T-helper 2 cell treated with Interferon-gamma antibody and Interleukin-4, amounts not matched to agents 5 μg/mL and 100 μg/mL, for 36 hours (primary cell): ENCODE data around the gene PATL2.
"Not testable (repeated sequence)": the region's sequence is repeated elsewhere in the genome, so short reads cannot be mapped to it uniquely, and the experiment has no call there.

ENCODE experiments used
- DNase-seq: peaks from one replicate; pipeline ENCODE4 v3.0.0; 2021; ENCODE audit warnings: low spot score
- H3K27ac Mint-ChIP-seq: one replicate; pipeline ENCODE4 v1.8.0; 2021; ENCODE audit warnings: mild to moderate bottlenecking, mixed read lengths
- H3K27me3 Mint-ChIP-seq: one replicate; pipeline ENCODE4 v1.8.0; 2021; ENCODE audit warnings: low read depth, mixed read lengths
- H3K36me3 Mint-ChIP-seq: one replicate; pipeline ENCODE4 v1.8.0; 2021; ENCODE audit warnings: low read depth, mixed read lengths
- H3K4me1 Mint-ChIP-seq: one replicate; pipeline ENCODE4 v1.8.0; 2021; ENCODE audit warnings: low read depth, mixed read lengths
- H3K4me3 Mint-ChIP-seq: one replicate; pipeline ENCODE4 v1.8.0; 2022; ENCODE audit warnings: mild to moderate bottlenecking, moderate library complexity, mixed read lengths
- H3K9me3 Mint-ChIP-seq: one replicate; pipeline ENCODE4 v1.8.0; 2021; ENCODE audit warnings: mixed read lengths

The PATL2 gene

GRCh38 chr15:44711096-44711742 is at the start of gene PATL2, which contains the start of gene B2M:
PATL2 (minus strand) TSS chr15:44711323; CDS start chr15:44676490, 34,833 bp downstream.
B2M (plus strand) TSS chr15:44711517; CDS start chr15:44711547, 30 bp downstream.
- Mint-ChIP-seq H3K36me3 (peaks cover 70% of the 10 kb centered on the region), H3K4me1 (peaks cover 45% of the 10 kb centered on the region), H3K27me3 (peaks cover 7% of the 10 kb centered on the region), H3K4me3 (peak within 1 kb of the TSS; percentile 93), H3K27ac (peak within 1 kb of the TSS; percentile 98), H3K9me3 (no peaks in the 10 kb centered on the region)
- peak; percentile 93 for DNase-seq

- H3K27me3 Mint-ChIP-seq = no peaks in the 10 kb centered on the region
- peaks cover 31% of the 10 kb centered on the region for H3K36me3 Mint-ChIP-seq
- no peak for DNase-seq
Observed at GRCh38 chr15:44753345-44753744, 42.2 kb upstream of the PATL2 start.

GRCh38 chr15:44743454-44743853 is 32.3 kb upstream of the PATL2 start:
- H3K36me3 Mint-ChIP-seq, H3K27ac Mint-ChIP-seq, H3K4me3 Mint-ChIP-seq, DNase-seq, H3K27me3 Mint-ChIP-seq, H3K4me1 Mint-ChIP-seq, H3K9me3 Mint-ChIP-seq: not testable (repeated sequence)

More at GRCh38 chr15:44753345-44753744, 42.2 kb upstream of the PATL2 start:
- Mint-ChIP-seq H3K9me3 (peaks cover 35% of the 10 kb centered on the region), H3K27ac (no peak overlapping the region), H3K4me3 (no peak overlapping the region), H3K4me1 (peaks cover 4% of the 10 kb centered on the region)

GRCh38 chr15:44739222-44739847 is 28.2 kb upstream of the PATL2 start:
- Mint-ChIP-seq H3K4me1 (peaks cover 39% of the 10 kb centered on the region), H3K4me3 (peak overlapping the region; percentile 9)
- not testable (repeated sequence) for DNase-seq, H3K9me3 Mint-ChIP-seq, H3K27me3 Mint-ChIP-seq, H3K27ac Mint-ChIP-seq, H3K36me3 Mint-ChIP-seq

GRCh38 chr15:44738340-44738984 is 27.3 kb upstream of the PATL2 start:
- peak overlapping the region; percentile 46 for H3K4me3 Mint-ChIP-seq
- peak overlapping the region; percentile 55 for H3K27ac Mint-ChIP-seq
- DNase-seq = no peak
- H3K27me3 Mint-ChIP-seq = no peaks in the 10 kb centered on the region
- peaks cover 11% of the 10 kb centered on the region for H3K36me3 Mint-ChIP-seq
- H3K9me3 Mint-ChIP-seq = peaks cover 3% of the 10 kb centered on the region
- peaks cover 44% of the 10 kb centered on the region for H3K4me1 Mint-ChIP-seq

GRCh38 chr15:44736181-44736765 is 25.1 kb upstream of the PATL2 start, which contains the start of gene TRIM69:
TRIM69 (plus strand) TSS chr15:44736528; CDS start chr15:44736705, 177 bp downstream.
- Mint-ChIP-seq H3K27ac (peak within 1 kb of the TSS; percentile 94), H3K36me3 (peaks cover 24% of the 10 kb centered on the region), H3K4me3 (peak within 1 kb of the TSS; percentile 86), H3K4me1 (peaks cover 57% of the 10 kb centered on the region), H3K9me3 (no peaks in the 10 kb centered on the region), H3K27me3 (no peaks in the 10 kb centered on the region)
- no peak for DNase-seq

- peak overlapping the region; percentile 94 for H3K27ac Mint-ChIP-seq
- H3K9me3 Mint-ChIP-seq = no peaks in the 10 kb centered on the region
- no peaks in the 10 kb centered on the region for H3K27me3 Mint-ChIP-seq
- peaks cover 59% of the 10 kb centered on the region for H3K4me1 Mint-ChIP-seq
- H3K36me3 Mint-ChIP-seq = peaks cover 25% of the 10 kb centered on the region
- peak overlapping the region; percentile 86 for H3K4me3 Mint-ChIP-seq
- peak; percentile 67 for DNase-seq
Observed at GRCh38 chr15:44735482-44736180, 24.5 kb upstream of the PATL2 start.

- peak overlapping the region; percentile 94 for H3K27ac Mint-ChIP-seq
- H3K27me3 Mint-ChIP-seq = no peaks in the 10 kb centered on the region
- H3K4me3 Mint-ChIP-seq = peak overlapping the region; percentile 86
- H3K36me3 Mint-ChIP-seq = peaks cover 26% of the 10 kb centered on the region
- no peaks in the 10 kb centered on the region for H3K9me3 Mint-ChIP-seq
- DNase-seq = no peak
- H3K4me1 Mint-ChIP-seq = peaks cover 60% of the 10 kb centered on the region
Observed at GRCh38 chr15:44734839-44735481, 23.8 kb upstream of the PATL2 start.

- DNase-seq = no peak
- Mint-ChIP-seq H3K27ac (peak overlapping the region; percentile 100), H3K36me3 (peaks cover 29% of the 10 kb centered on the region)
Observed at GRCh38 chr15:44729408-44730127, 18.4 kb upstream of the PATL2 start.

GRCh38 chr15:44728576-44729407 is 17.7 kb upstream of the PATL2 start:
- no peaks in the 10 kb centered on the region for H3K9me3 Mint-ChIP-seq
- H3K27me3 Mint-ChIP-seq = no peaks in the 10 kb centered on the region

More at GRCh38 chr15:44729408-44730127, 18.4 kb upstream of the PATL2 start:
- Mint-ChIP-seq H3K9me3 (no peaks in the 10 kb centered on the region), H3K27me3 (no peaks in the 10 kb centered on the region), H3K4me3 (peak overlapping the region; percentile 98), H3K4me1 (peaks cover 58% of the 10 kb centered on the region)

GRCh38 chr15:44728232-44728575 is 17.1 kb upstream of the PATL2 start:
- H3K9me3 Mint-ChIP-seq, H3K27me3 Mint-ChIP-seq, DNase-seq: not testable (repeated sequence)
- H3K4me3 Mint-ChIP-seq = peak overlapping the region; percentile 98
- H3K4me1 Mint-ChIP-seq = peaks cover 56% of the 10 kb centered on the region
- peak overlapping the region; percentile 100 for H3K27ac Mint-ChIP-seq
- H3K36me3 Mint-ChIP-seq = peaks cover 26% of the 10 kb centered on the region

More at GRCh38 chr15:44728576-44729407, 17.7 kb upstream of the PATL2 start:
- Mint-ChIP-seq H3K36me3 (peaks cover 29% of the 10 kb centered on the region), H3K27ac (peak overlapping the region; percentile 100), H3K4me3 (peak overlapping the region; percentile 98), H3K4me1 (peaks cover 60% of the 10 kb centered on the region)
- peak; percentile 97 for DNase-seq
